ENCODE data around the gene HIC2.
"Not testable (repeated sequence)": the region's sequence is repeated elsewhere in the genome, so short reads cannot be mapped to it uniquely, and the experiment has no call there.

HIC2 gene

DNA sequence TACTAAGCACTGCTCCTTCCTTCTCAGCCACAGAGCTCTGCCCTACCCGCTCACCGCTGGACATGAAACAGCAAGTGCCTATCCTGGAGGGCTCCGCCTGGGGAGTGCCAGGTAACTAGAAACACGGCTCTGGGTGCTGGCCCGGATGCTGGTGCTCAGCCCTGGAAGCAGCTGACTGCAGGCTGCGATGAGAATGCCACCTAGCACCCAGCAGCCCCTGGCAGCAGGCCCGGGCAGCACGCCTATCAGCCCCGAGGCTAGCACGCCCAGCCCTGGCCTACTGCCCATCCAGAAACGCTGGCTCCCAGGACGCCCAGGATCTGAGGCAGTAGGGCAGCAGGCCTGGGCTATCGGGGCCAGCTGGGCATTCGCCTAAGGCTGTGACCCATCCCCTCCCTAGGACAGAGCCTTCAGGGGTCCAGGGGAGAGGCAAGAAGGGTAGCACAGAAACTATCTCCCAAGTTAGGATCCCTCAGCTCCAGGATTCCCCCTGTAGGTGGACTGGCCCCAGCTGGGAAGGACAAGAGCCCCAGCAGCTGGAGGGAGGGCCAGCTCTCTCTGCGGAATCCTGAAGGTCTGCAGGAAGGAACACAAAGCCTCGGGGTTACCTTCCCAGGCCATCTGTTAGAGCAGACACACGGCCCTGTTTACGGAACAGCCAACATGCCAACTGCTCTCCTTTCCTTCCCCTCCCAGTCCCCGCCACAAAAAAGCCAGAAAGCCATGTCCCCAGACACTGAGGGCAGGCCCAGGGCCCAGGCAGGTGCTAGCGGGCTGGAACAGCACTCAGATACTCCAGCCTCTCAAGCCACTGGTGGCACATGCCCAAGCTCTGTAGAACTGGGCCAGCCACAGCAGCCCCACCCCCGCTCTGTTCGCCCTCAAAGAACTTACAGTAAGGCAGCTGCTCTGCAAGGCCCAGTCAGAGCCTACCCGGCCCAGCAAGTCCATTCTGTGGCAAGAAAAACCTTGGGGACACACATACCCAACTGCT, 76.9 kb downstream of the HIC2 start:
- DNase-seq: not testable (repeated sequence)

GRCh38 chr22:21497984-21498383, 80.8 kb downstream of the HIC2 start:
- DNase-seq: not testable (repeated sequence)

DNA sequence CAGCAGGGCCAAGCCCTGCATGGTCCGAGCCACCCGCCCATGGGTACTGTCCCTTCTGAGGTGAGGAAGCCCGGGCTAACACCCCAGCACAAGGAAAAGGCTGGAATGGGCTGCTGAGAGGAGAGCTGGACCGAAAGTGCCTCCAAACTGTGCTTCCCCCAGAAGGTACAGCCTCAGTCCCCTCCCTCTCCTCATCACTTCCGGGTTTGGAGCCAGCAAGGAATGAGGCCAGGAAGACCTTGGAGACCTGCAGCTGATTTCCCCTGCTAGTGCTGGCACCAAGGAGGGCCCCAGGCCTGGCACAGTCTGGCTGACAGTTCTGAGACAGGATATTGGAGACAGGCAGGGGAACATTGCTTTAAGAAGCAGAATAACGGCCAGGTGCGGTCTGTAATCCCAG, 81.3 kb downstream of the HIC2 start:
- DNase-seq: not testable (repeated sequence)

DNA sequence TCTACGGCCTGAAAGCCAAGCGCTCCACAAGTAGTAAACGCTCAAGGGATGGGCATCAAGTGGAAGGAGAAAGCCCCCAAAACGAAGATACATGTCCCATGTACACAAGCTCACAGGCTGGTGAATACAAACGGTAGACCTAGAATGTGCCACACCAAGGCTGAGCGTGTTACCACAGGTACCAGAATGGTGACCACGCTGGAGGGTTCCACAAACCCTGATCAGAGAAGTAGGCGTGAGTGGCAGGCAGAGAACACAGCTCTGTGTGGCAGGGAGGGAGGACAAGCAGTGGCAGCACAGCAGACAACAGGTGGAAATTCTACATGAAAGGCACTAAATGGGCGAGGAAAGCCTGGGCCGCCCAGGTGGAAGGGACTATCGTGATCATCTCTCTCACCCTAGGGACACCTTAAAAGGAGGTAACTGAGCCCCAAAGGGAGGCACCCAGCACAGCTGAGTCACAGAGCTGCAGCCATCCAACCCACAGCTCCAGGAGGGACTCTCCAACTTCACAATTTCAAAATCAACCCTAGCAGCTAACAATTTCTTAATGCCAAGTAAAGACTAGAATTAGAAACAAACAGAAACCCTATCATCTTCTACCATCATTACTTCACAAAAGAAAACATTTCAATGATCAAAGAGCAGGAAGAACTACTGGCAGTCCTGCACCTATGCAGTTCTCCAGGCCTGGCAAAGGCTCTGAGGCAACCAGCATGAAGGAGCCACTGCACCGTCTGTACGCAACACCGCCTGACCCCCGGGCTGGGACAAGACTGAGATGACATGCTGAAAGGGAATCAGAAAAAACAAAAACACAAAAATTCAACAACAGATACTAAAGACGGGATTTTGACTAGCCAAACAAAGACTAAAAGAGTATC, 82.7 kb downstream of the HIC2 start:
- DNase-seq: not testable (repeated sequence)

Measured in SHP77 treated with DMSO at 0.1 percent for 48 hours (cell line).